SK-N-SH (cell line): ENCODE results near the gene TEAD1. TPM values are rescaled to one million over a fixed set of nuclear protein-coding genes. Genes with fewer than 3 reads are reported as not detected.

Experiments used
- CTCF ChIA-PET: fragments of 300-600, 350-600 bp; formaldehyde crosslinking; extraction: SDS; loops from one replicate; lab custom pipeline; 2021; lab: Yijun Ruan, JAX
- POLR2A ChIA-PET: fragments of 350-600 bp; sonication (Branson Sonifier 250); formaldehyde crosslinking; extraction: SDS; loops from one replicate; lab custom pipeline; 2020; ENCODE audit warnings: antibody characterized with exemption, inconsistent platforms; lab: Yijun Ruan, JAX
- DNase-seq: peaks from one replicate; pipeline ENCODE4 v3.0.0; 2012
- H2AFZ ChIP-seq: fragments of 200-600 bp; sonication (generic); 2 replicates; pipeline ENCODE4 v1.8.1; 2016; ENCODE audit warnings: antibody characterized with exemption, mild to moderate bottlenecking, low read depth
- H3F3A ChIP-seq: fragments of 200-600 bp; sonication (generic); replicated peaks from 2 replicates; pipeline ENCODE3; 2016; ENCODE audit warnings: antibody characterized with exemption, mild to moderate bottlenecking; ENCODE audit not compliant: insufficient read depth
- H3K27ac ChIP-seq, 2 experiments: fragments of 200-500 bp in 1 of 2; fragments of 200-600 bp in 1 of 2; sonication (Bioruptor generic) in 1 of 2; sonication (generic), shearing (Covaris generic) in 1 of 2; 2 replicates each; pipeline versions ENCODE4 v1.5.1 to v1.6.1; 2014 to 2016; ENCODE audit warnings: low read depth in 2 of 2, inconsistent platforms in 1 of 2, low read length in 1 of 2, mild to moderate bottlenecking in 1 of 2, mixed read lengths in 1 of 2
- H3K27me3 ChIP-seq: fragments of 200-600 bp; sonication (generic), shearing (Covaris generic); 2 replicates; pipeline ENCODE4 v1.6.1; 2016; ENCODE audit warnings: mixed run types; ENCODE audit not compliant: insufficient read depth
- H3K36me3 ChIP-seq, 2 experiments: fragments of 200-500 bp in 1 of 2; fragments of 200-600 bp in 1 of 2; sonication (Bioruptor generic) in 1 of 2; sonication (generic) in 1 of 2; replicated peaks in 1 of 2; 2 replicates each; pipeline versions ENCODE3 to v1.5.1; 2014 to 2016; ENCODE audit warnings: low read length in 1 of 2, mild to moderate bottlenecking in 1 of 2; ENCODE audit not compliant: insufficient read depth in 2 of 2, control insufficient read depth in 1 of 2
- H3K4me1 ChIP-seq, 2 experiments: fragments of 200-500 bp in 1 of 2; fragments of 200-600 bp in 1 of 2; sonication (Bioruptor generic) in 1 of 2; sonication (generic), shearing (Covaris generic) in 1 of 2; 2 replicates each; pipeline versions ENCODE4 v1.5.1 to v1.6.1; 2014 to 2016; ENCODE audit warnings: low read depth in 1 of 2, low read length in 1 of 2, mixed run types in 1 of 2; ENCODE audit not compliant: insufficient read depth in 2 of 2, control insufficient read depth in 1 of 2
- H3K4me2 ChIP-seq: fragments of 200-600 bp; sonication (generic), shearing (Covaris generic); 2 replicates; pipeline ENCODE4 v1.6.1; 2017; ENCODE audit warnings: mixed run types
- H3K4me3 ChIP-seq, 2 experiments: fragments of 200-500 bp in 1 of 2; fragments of 200-600 bp in 1 of 2; sonication (Bioruptor generic) in 1 of 2; sonication (generic), shearing (Covaris generic) in 1 of 2; 2 replicates each; pipeline versions ENCODE4 v1.5.1 to v1.8.1; 2014 to 2016; ENCODE audit warnings: low read depth in 2 of 2, inconsistent platforms in 1 of 2, low read length in 1 of 2, mild to moderate bottlenecking in 1 of 2, mixed read lengths in 1 of 2, moderate library complexity in 1 of 2
- H3K79me2 ChIP-seq: fragments of 200-600 bp; sonication (generic); 2 replicates; pipeline ENCODE4 v1.8.1; 2017; ENCODE audit warnings: mild to moderate bottlenecking; ENCODE audit not compliant: insufficient read depth
- H3K9ac ChIP-seq: fragments of 200-600 bp; sonication (generic); 2 replicates; pipeline ENCODE4 v1.6.1; 2017; ENCODE audit warnings: mixed run types
- H3K9me2 ChIP-seq: fragments of 200-600 bp; sonication (generic); 2 replicates; pipeline ENCODE4 v1.6.1; 2017; ENCODE audit warnings: mixed run types
- H3K9me3 ChIP-seq: fragments of 200-600 bp; sonication (generic); 2 replicates; pipeline ENCODE4 v1.6.1; 2017; ENCODE audit warnings: mixed run types, mild to moderate bottlenecking, moderate library complexity
- H4K20me1 ChIP-seq: fragments of 200-600 bp; sonication (generic); 2 replicates; pipeline ENCODE4 v1.6.1; 2017; ENCODE audit warnings: mild to moderate bottlenecking, mixed run types; ENCODE audit not compliant: insufficient read depth
- CHD2 ChIP-seq: fragments of 150-350 bp; IDR thresholded peaks from 2 replicates; pipeline ENCODE4 v1.6.1; 2018; ENCODE audit warnings: low read length; ENCODE audit not compliant: partially characterized antibody
- ELF1 ChIP-seq: IDR thresholded peaks from 2 replicates; pipeline ENCODE4 v1.4.0; 2012
- FOXJ3 ChIP-seq: sonication (generic); formaldehyde crosslinking; IDR thresholded peaks from 2 replicates; pipeline ENCODE4 v1.5.1; 2020; ENCODE audit warnings: mild to moderate bottlenecking, missing genetic modification reagents
- NFIC ChIP-seq: IDR thresholded peaks from 2 replicates; pipeline ENCODE4 v1.4.0; 2012; ENCODE audit warnings: borderline replicate concordance
- POLR2AphosphoS5 ChIP-seq: IDR thresholded peaks from 2 replicates; pipeline ENCODE4 v1.6.1; 2012; ENCODE audit warnings: low read depth, low read length
- RAD21 ChIP-seq: IDR thresholded peaks from 2 replicates; pipeline ENCODE4 v1.6.1; 2012; ENCODE audit warnings: mild to moderate bottlenecking, low read length
- SIN3A ChIP-seq: IDR thresholded peaks from 2 replicates; pipeline ENCODE4 v1.6.1; 2012; ENCODE audit warnings: low read depth, mild to moderate bottlenecking, low read length, moderate library complexity, borderline replicate concordance
- SMC3 ChIP-seq: IDR thresholded peaks from 2 replicates; pipeline ENCODE4 v1.6.1; 2012; ENCODE audit warnings: low read depth, low read length, improper control_type of control experiment
- TCF12 ChIP-seq: IDR thresholded peaks from 2 replicates; pipeline ENCODE4 v1.4.0; 2012
- WGBS: methylation state at CpG from one replicate; pipeline ENCODE4 v1.1.6; 2017; ENCODE audit warnings: low lambda C conversion rate; 5-methylcytosine and 5-hydroxymethylcytosine counted together
- polyA plus RNA-seq, 3 experiments: library from polyadenylated mRNA; depleted of rRNA; stranded (reverse); fragments of >200 nt; gene quantifications; 2 replicates each; pipeline ENCODE4 v1.2.3, GENCODE V29; 2012
- TF ChIP-seq, protein P1 (sequence below): fragments of 200-600 bp; sonication (generic); IDR thresholded peaks from 2 replicates; pipeline ENCODE4 v1.6.1; 2017; ENCODE audit warnings: antibody characterized with exemption, mild to moderate bottlenecking, moderate library complexity
- TF ChIP-seq, protein P2 (sequence below): IDR thresholded peaks from 2 replicates; pipeline ENCODE4; 2012
- TF ChIP-seq, protein P3 (sequence below): IDR thresholded peaks from 2 replicates; pipeline ENCODE4 v1.4.0; 2012; ENCODE audit warnings: low read depth
- TF ChIP-seq, protein P4 (sequence below): IDR thresholded peaks from 2 replicates; pipeline ENCODE4 v1.4.0; 2012; ENCODE audit warnings: low read depth, borderline replicate concordance

The TEAD1 gene
- polyA plus RNA-seq, 1 of the 3 experiments (the other 2 are of a cell fraction), result 31.2 TPM

DNA sequence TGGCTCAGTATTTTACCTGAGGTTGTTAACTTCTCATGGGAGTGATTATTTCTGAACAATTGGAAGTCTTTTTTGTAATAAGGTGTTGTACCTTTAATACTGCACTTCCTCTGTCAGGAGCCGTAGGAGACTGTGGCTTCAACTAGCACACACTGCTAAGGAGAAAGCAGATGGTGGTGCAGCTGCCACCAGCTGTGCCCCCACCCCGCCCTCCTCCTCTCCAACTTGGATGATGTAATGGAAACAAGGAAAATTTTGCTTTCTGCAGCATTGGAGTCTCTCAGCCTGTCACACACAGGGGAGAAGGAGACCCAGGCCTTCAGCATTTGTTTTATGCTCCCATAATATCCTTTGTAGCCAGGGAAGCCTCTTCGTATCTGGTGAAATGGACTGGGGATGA is 91.2 kb downstream of the TEAD1 start:
- H3K79me2 ChIP-seq, result peaks cover 100% of the 10 kb centered on the region
- no peaks in the 10 kb centered on the region for H3K27me3 ChIP-seq
- no peak overlapping the region for H3K4me2 ChIP-seq
- H2AFZ ChIP-seq, result no peak overlapping the region
- 87% methylated on average over 3 of the region's 3 CpGs for WGBS
- no peaks in the 10 kb centered on the region for H3K9me2 ChIP-seq
- peaks cover 36% of the 10 kb centered on the region for H4K20me1 ChIP-seq
- ChIA-PET CTCF (interaction anchor here (1.0 to 1.2 kb wide), 2 partner anchors 8 to 11 kb away, joined by 4 read pairs; no protein-coding TSS in a partner anchor), POLR2A (no interaction called here)
- H3K36me3 ChIP-seq, result peaks cover 15 to 30% of the 10 kb centered on the region in 2 experiments
- no peak for DNase-seq
- peaks cover 40 to 47% of the 10 kb centered on the region in 2 experiments for H3K4me1 ChIP-seq
- H3K4me3 ChIP-seq, result no peak overlapping the region
- H3K9ac ChIP-seq, result no peak overlapping the region
- peak overlapping the region; percentile 21 to 50; a peak in 3 of 4 replicates for H3K27ac ChIP-seq
- H3F3A ChIP-seq, result peaks cover 24% of the 10 kb centered on the region
- H3K9me3 ChIP-seq, result no peaks in the 10 kb centered on the region
- TF ChIP-seq TCF12 (0 out of 2 replicates have a peak, but pooled peaks have one; percentile 9), NFIC (no peak)

DNA sequence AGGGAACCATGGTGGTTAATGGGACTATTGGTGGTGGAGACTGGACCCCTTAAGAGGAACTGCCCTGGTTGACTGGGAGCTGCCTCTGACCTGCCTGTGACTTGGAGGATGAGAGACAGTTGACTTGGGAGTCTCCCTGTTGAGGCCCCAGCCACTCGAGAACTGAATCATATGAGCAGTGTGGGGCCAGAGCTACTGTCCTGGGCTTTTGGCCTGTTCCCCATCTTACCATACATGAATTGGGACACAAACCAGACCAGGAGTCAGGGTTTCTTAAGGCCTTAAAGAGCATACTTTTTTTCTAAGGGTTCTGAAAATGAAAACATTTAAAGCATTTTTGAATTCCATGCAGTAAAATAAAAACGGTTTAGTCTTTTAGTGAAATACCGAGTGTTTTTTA is 92.8 kb downstream of the TEAD1 start:
- H3K9me2 ChIP-seq, result no peaks in the 10 kb centered on the region
- H3K4me3 ChIP-seq, result no peak overlapping the region
- 90% methylated on average over 3 of the region's 3 CpGs for WGBS
- H3K27ac ChIP-seq, result peak overlapping the region in 1 of 2 experiments; percentile 1; a peak in 2 of 4 replicates
- no peak overlapping the region for H3K9ac ChIP-seq
- no peak for DNase-seq
- no peak for TF ChIP-seq CHD2
- TF ChIP-seq, protein P1, sequence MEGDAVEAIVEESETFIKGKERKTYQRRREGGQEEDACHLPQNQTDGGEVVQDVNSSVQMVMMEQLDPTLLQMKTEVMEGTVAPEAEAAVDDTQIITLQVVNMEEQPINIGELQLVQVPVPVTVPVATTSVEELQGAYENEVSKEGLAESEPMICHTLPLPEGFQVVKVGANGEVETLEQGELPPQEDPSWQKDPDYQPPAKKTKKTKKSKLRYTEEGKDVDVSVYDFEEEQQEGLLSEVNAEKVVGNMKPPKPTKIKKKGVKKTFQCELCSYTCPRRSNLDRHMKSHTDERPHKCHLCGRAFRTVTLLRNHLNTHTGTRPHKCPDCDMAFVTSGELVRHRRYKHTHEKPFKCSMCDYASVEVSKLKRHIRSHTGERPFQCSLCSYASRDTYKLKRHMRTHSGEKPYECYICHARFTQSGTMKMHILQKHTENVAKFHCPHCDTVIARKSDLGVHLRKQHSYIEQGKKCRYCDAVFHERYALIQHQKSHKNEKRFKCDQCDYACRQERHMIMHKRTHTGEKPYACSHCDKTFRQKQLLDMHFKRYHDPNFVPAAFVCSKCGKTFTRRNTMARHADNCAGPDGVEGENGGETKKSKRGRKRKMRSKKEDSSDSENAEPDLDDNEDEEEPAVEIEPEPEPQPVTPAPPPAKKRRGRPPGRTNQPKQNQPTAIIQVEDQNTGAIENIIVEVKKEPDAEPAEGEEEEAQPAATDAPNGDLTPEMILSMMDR, result no peak
- TF ChIP-seq, protein P2, sequence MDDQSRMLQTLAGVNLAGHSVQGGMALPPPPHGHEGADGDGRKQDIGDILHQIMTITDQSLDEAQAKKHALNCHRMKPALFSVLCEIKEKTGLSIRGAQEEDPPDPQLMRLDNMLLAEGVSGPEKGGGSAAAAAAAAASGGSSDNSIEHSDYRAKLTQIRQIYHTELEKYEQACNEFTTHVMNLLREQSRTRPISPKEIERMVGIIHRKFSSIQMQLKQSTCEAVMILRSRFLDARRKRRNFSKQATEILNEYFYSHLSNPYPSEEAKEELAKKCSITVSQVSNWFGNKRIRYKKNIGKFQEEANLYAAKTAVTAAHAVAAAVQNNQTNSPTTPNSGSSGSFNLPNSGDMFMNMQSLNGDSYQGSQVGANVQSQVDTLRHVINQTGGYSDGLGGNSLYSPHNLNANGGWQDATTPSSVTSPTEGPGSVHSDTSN, result no peak
- no peak for TF ChIP-seq SIN3A
- no peak for TF ChIP-seq POLR2AphosphoS5
- H3F3A ChIP-seq, result peaks cover 35% of the 10 kb centered on the region
- H3K9me3 ChIP-seq, result no peaks in the 10 kb centered on the region
- peaks cover 20% of the 10 kb centered on the region for H4K20me1 ChIP-seq
- H3K36me3 ChIP-seq, result peaks cover 15 to 30% of the 10 kb centered on the region in 2 experiments
- ChIA-PET CTCF (interaction anchor here (1.0 to 1.3 kb wide), 3 partner anchors 10 to 36 kb away, joined by 3 to 4 read pairs (median 4); no protein-coding TSS in a partner anchor), POLR2A (no interaction called here)
- H3K79me2 ChIP-seq, result peaks cover 100% of the 10 kb centered on the region
- H3K4me2 ChIP-seq, result no peak overlapping the region; the same call in 1 of the 2 replicates
- H3K27me3 ChIP-seq, result no peaks in the 10 kb centered on the region
- peaks cover 51 to 55% of the 10 kb centered on the region in 2 experiments for H3K4me1 ChIP-seq
- H2AFZ ChIP-seq, result no peak overlapping the region

DNA sequence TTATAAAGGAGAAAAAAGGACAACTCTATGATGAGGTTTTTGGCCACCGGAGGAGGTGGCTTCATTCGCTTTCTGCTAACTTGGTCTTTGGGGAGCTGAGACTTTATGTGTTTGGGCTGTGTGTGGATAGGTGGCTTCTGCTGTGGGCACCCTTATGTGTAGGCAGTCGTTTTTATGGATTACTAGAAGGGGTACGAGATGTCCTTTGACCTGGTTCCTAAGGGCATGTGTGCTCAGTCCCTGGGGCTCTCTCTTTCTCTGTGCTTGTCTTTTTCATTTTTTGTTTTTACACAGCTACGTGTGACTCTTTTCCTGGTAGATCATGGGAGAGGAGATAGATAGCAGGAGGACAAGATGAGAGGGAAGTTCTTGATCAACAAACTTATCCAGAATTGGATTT is 93.4 kb downstream of the TEAD1 start:
- H3F3A ChIP-seq, result peaks cover 38% of the 10 kb centered on the region
- no peak overlapping the region for H3K9ac ChIP-seq
- ChIA-PET CTCF (interaction anchor here (1.0 to 1.3 kb wide), 4 partner anchors 10 to 356 kb away, joined by 3 to 4 read pairs (median 4); no protein-coding TSS in a partner anchor), POLR2A (no interaction called here)
- H3K4me3 ChIP-seq, result no peak overlapping the region
- no peaks in the 10 kb centered on the region for H3K9me2 ChIP-seq
- 90% methylated on average over 5 of the region's 5 CpGs for WGBS
- H3K27me3 ChIP-seq, result no peaks in the 10 kb centered on the region
- peaks cover 20% of the 10 kb centered on the region for H4K20me1 ChIP-seq
- H3K79me2 ChIP-seq, result peaks cover 100% of the 10 kb centered on the region
- no peak overlapping the region for H2AFZ ChIP-seq
- H3K4me2 ChIP-seq, result no peak overlapping the region; the same call in 1 of the 2 replicates
- peak overlapping the region in 1 of 2 experiments; percentile 90; a peak in 2 of 4 replicates for H3K27ac ChIP-seq
- H3K9me3 ChIP-seq, result no peaks in the 10 kb centered on the region
- DNase-seq, result no peak
- H3K4me1 ChIP-seq, result peaks cover 52 to 60% of the 10 kb centered on the region in 2 experiments
- peaks cover 15 to 30% of the 10 kb centered on the region in 2 experiments for H3K36me3 ChIP-seq
- TF ChIP-seq ELF1 (no peak), FOXJ3 (no peak), RAD21 (no peak), SMC3 (no peak)
- TF ChIP-seq, protein P3, sequence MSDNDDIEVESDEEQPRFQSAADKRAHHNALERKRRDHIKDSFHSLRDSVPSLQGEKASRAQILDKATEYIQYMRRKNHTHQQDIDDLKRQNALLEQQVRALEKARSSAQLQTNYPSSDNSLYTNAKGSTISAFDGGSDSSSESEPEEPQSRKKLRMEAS, result no peak
- TF ChIP-seq, protein P4, sequence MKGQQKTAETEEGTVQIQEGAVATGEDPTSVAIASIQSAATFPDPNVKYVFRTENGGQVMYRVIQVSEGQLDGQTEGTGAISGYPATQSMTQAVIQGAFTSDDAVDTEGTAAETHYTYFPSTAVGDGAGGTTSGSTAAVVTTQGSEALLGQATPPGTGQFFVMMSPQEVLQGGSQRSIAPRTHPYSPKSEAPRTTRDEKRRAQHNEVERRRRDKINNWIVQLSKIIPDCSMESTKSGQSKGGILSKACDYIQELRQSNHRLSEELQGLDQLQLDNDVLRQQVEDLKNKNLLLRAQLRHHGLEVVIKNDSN, result no peak
- TF ChIP-seq, protein P1, result no peak
